GM21515 (cell line): ENCODE data around the gene ANKIB1.

Experiments used
- ATAC-seq: cut with Tn5 transposase; IDR thresholded peaks from one replicate; pipeline ENCODE4 v1.9.1; 2021; ENCODE audit not compliant: unreplicated experiment

The ANKIB1 gene

GRCh38 chr7:92260248-92260781, 14.5 kb downstream of the ANKIB1 start:
- no peak for ATAC-seq

- no peak for ATAC-seq
Observed at GRCh38 chr7:92266415-92267241, 20.9 kb downstream of the ANKIB1 start.

GRCh38 chr7:92268921-92269320, 23.1 kb downstream of the ANKIB1 start:
- ATAC-seq = no peak

- ATAC-seq = no peak
Observed at GRCh38 chr7:92275327-92275726, 29.6 kb downstream of the ANKIB1 start.

- peak; percentile 78 for ATAC-seq
Observed at GRCh38 chr7:92276460-92276864, 30.7 kb downstream of the ANKIB1 start.

GRCh38 chr7:92279396-92280031, 33.7 kb downstream of the ANKIB1 start:
- ATAC-seq = no peak

GRCh38 chr7:92281031-92281430, 35.3 kb downstream of the ANKIB1 start:
- no peak for ATAC-seq

GRCh38 chr7:92282221-92282814, 36.5 kb downstream of the ANKIB1 start:
- ATAC-seq = no peak

GRCh38 chr7:92282930-92283329, 37.2 kb downstream of the ANKIB1 start:
- no peak for ATAC-seq

GRCh38 chr7:92289321-92289720, 43.5 kb downstream of the ANKIB1 start:
- no peak for ATAC-seq

- no peak for ATAC-seq
Observed at GRCh38 chr7:92292981-92293380, 47.2 kb downstream of the ANKIB1 start.

- ATAC-seq = no peak
Observed at GRCh38 chr7:92293896-92294590, 48.3 kb downstream of the ANKIB1 start.

GRCh38 chr7:92295391-92295790, 49.6 kb downstream of the ANKIB1 start:
- no peak for ATAC-seq

- ATAC-seq = no peak
Observed at GRCh38 chr7:92296235-92296634, 50.5 kb downstream of the ANKIB1 start.

- ATAC-seq = no peak
Observed at GRCh38 chr7:92296880-92297445, 51.2 kb downstream of the ANKIB1 start.

GRCh38 chr7:92297736-92298135, 52.0 kb downstream of the ANKIB1 start:
- ATAC-seq = no peak

GRCh38 chr7:92303761-92304160, 58.0 kb downstream of the ANKIB1 start:
- ATAC-seq = no peak

- no peak for ATAC-seq
Observed at GRCh38 chr7:92304406-92304893, 58.7 kb downstream of the ANKIB1 start.

- no peak for ATAC-seq
Observed at GRCh38 chr7:92306153-92306552, 60.4 kb downstream of the ANKIB1 start.

- ATAC-seq = no peak
Observed at GRCh38 chr7:92313055-92313454, 67.3 kb downstream of the ANKIB1 start.

GRCh38 chr7:92319243-92319642, 73.5 kb downstream of the ANKIB1 start:
- no peak for ATAC-seq
